ENCODE measurements around the gene GAB3. TPM values are rescaled to one million over a fixed set of nuclear protein-coding genes. Genes with fewer than 3 reads are reported as not detected.
A peak's percentile ranks its signal among the peaks of the same experiment; 100 is the strongest.

Gene GAB3
- polyA plus RNA-seq, 2 of the 4 experiments (the other 2 are of a cell fraction) = 0.13 to 0.39 TPM

DNA sequence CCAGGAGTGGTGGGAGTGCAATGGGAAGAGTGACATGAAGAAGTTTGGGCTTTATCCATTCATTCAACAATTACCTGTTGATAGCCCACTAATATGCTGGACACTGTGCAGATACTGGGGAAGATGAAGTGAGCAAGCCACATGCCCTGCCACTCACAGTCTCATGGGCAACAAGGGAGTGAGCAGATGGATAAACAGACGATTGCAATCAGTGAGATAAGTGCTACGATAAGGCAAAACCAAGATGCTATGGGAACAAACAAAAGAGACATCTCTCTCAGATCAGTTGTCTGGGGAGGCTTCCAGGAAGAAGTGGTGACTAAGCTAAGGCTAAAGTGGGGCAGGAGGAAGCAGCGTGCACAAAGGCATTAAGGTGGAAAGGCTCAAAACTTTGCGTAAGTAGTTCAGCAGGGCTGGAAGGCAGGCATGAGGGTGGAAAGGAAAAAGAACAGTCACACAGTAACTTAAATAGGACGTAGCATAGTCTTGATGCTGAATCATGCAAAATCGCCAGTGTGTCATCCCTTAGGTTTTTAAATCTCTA is 31.7 kb downstream of the GAB3 start:
- H3K4me1 ChIP-seq = 0 out of 3 replicates have a peak, but pooled peaks cover 5% of the 10 kb centered on the region
- peak; percentile 52 to 56; a peak in 3 of 6 replicates for ATAC-seq
- peak overlapping the region; percentile 1; the same call in 1 of the 3 replicates for H3K4me2 ChIP-seq
- no peak for TF ChIP-seq HDAC2 (IDR thresholded peaks at IDR 0.05)
- no peak for TF ChIP-seq CHD2 (IDR thresholded peaks at IDR 0.05; ENCODE audit: low read length, partially characterized antibody)
- TF ChIP-seq EHMT2 (IDR thresholded peaks at IDR 0.05; ENCODE audit: low read depth) = no peak
- TF ChIP-seq KDM1A (IDR thresholded peaks at IDR 0.05; ENCODE audit: low read depth) = no peak
- no peak for TF ChIP-seq ZC3H11A (IDR thresholded peaks at IDR 0.05)
- no peak for TF ChIP-seq POLR2A (IDR thresholded peaks at IDR 0.05; ENCODE audit: low read length)
- no peak for TF ChIP-seq FOSB (CRISPR knock-in tag; IDR thresholded peaks at IDR 0.05)
- no peak for TF ChIP-seq MAZ (IDR thresholded peaks at IDR 0.05; ENCODE audit: borderline replicate concordance, low read depth, low read length)
- TF ChIP-seq FOXS1 (CRISPR knock-in tag; IDR thresholded peaks at IDR 0.05) = no peak
- TF ChIP-seq, protein P1, sequence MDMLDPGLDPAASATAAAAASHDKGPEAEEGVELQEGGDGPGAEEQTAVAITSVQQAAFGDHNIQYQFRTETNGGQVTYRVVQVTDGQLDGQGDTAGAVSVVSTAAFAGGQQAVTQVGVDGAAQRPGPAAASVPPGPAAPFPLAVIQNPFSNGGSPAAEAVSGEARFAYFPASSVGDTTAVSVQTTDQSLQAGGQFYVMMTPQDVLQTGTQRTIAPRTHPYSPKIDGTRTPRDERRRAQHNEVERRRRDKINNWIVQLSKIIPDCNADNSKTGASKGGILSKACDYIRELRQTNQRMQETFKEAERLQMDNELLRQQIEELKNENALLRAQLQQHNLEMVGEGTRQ (IDR thresholded peaks at IDR 0.05) = no peak
- TF ChIP-seq HOXB13 (CRISPR knock-in tag; IDR thresholded peaks at IDR 0.05; ENCODE audit: low read depth) = no peak
- TF ChIP-seq GATA3 (IDR thresholded peaks at IDR 0.05; ENCODE audit: borderline replicate concordance) = no peak
- no peak for TF ChIP-seq BHLHE40 (IDR thresholded peaks at IDR 0.05; ENCODE audit: low read depth, low read length)
- 29% methylated on average over 6 of the region's 6 CpGs for WGBS (ENCODE audit: missing lambda C conversion rate)
- ChIA-PET POLR2A (no interaction called here), CTCF (interaction anchor here (1.1 to 5.2 kb wide), 2 partner anchors 9 to 30 kb away, joined by 3 to 44 read pairs; partner anchors contain the start of gene GAB3)
- FAIRE-seq = no peak
- no peak overlapping the region for H3K4me3 ChIP-seq
- H3K27ac ChIP-seq = no peak overlapping the region
- no peaks in the 10 kb centered on the region for H3K9me3 ChIP-seq
- DNase-seq (ENCODE audit: low read depth in 1 of 2, low spot score in 1 of 2) = no peak

DNA sequence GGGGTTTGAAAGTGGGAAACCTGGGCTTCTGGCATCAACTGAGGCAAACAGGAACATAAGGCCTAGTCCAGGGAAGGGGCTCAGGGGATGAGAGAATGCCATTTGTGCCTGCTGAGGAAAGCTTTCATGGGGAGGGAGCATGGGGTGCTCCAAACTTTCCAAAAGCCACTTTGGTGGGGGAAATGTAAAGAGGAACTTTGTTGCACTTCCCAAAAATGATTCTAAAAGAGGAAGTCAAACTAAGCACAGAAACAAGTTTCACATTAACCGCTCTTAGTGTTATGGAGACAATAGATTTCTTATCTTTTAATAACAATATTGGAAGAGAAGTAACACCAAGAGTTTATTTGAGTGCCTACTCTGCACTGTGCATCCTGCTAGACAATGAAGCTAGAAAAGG is 32.3 kb downstream of the GAB3 start:
- H3K4me1 ChIP-seq = 0 out of 3 replicates have a peak, but pooled peaks cover 5% of the 10 kb centered on the region
- no peak overlapping the region for H3K4me2 ChIP-seq
- FAIRE-seq (no peak), DNase-seq (ENCODE audit: low read depth in 1 of 2, low spot score in 1 of 2) (no peak), ATAC-seq (no peak)
- no peak overlapping the region for H3K4me3 ChIP-seq
- no peaks in the 10 kb centered on the region for H3K9me3 ChIP-seq
- H3K27ac ChIP-seq = no peak overlapping the region
- POLR2A ChIA-PET = no interaction called here
- CTCF ChIA-PET = interaction anchor here (1.1 to 5.2 kb wide), 3 partner anchors 8 to 31 kb away, joined by 3 to 44 read pairs (median 3); partner anchors contain the start of gene GAB3
- WGBS (ENCODE audit: missing lambda C conversion rate) = 78% methylated on average over 1 of the region's 1 CpG
- TF ChIP-seq MAZ (IDR thresholded peaks at IDR 0.05; ENCODE audit: borderline replicate concordance, low read depth, low read length) = no peak
- TF ChIP-seq HOXB13 (CRISPR knock-in tag; IDR thresholded peaks at IDR 0.05; ENCODE audit: low read depth) = no peak

DNA sequence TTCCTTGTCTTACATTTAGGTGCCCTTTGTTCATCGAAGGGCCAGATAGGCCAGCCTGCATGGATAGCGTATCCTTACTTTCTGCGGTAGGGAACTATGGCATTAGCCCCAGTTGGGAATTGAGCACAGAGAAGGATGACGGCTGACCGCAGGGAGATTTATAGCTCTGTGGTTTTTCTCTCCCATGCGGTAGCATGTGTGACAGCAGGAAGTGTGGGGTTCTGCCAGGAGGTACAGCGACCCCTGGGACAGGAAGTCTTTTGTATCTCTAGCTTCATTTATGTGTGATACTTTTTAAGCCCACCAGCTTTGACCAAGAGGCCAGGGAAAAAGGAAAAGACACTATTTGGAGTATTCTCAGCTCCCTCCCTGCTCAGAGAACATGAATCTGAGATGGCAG is 33.1 kb downstream of the GAB3 start:
- TF ChIP-seq MAZ (IDR thresholded peaks at IDR 0.05; ENCODE audit: borderline replicate concordance, low read depth, low read length) (no peak), RARB (CRISPR knock-in tag; IDR thresholded peaks at IDR 0.05) (no peak), BHLHE40 (IDR thresholded peaks at IDR 0.05; ENCODE audit: low read depth, low read length) (no peak), ZNF302 (CRISPR knock-in tag; IDR thresholded peaks at IDR 0.05) (no peak), HOXA7 (CRISPR knock-in tag; IDR thresholded peaks at IDR 0.05) (no peak), EHF (CRISPR knock-in tag; IDR thresholded peaks at IDR 0.05) (no peak), RAD21 (conservative IDR thresholded peaks at IDR 0.05 in 1 of 2, IDR thresholded peaks at IDR 0.05 in 1 of 2) (no peak), EP300 (IDR thresholded peaks at IDR 0.05) (no peak), FOXS1 (CRISPR knock-in tag; IDR thresholded peaks at IDR 0.05) (no peak)
- TF ChIP-seq, protein P2, sequence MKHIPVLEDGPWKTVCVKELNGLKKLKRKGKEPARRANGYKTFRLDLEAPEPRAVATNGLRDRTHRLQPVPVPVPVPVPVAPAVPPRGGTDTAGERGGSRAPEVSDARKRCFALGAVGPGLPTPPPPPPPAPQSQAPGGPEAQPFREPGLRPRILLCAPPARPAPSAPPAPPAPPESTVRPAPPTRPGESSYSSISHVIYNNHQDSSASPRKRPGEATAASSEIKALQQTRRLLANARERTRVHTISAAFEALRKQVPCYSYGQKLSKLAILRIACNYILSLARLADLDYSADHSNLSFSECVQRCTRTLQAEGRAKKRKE (CRISPR knock-in tag; IDR thresholded peaks at IDR 0.05; ENCODE audit: low read depth) = no peak
- CTCF ChIA-PET = interaction anchor here (1.0 to 5.2 kb wide), 4 partner anchors 8 to 38 kb away, joined by 3 to 44 read pairs (median 4); partner anchors contain the start of gene GAB3
- no peak overlapping the region for H3K4me3 ChIP-seq
- DNase-seq (ENCODE audit: low read depth in 1 of 2, low spot score in 1 of 2) (no peak), FAIRE-seq (no peak), ATAC-seq (no peak)
- H3K27ac ChIP-seq = no peak overlapping the region
- POLR2A ChIA-PET = no interaction called here
- H3K4me1 ChIP-seq = 0 out of 3 replicates have a peak, but pooled peaks cover 5% of the 10 kb centered on the region
- WGBS (ENCODE audit: missing lambda C conversion rate) = 80% methylated on average over 7 of the region's 7 CpGs
- H3K9me3 ChIP-seq = no peaks in the 10 kb centered on the region
- no peak overlapping the region for H3K4me2 ChIP-seq

Measured in A549 (cell line).